ENCODE results near the gene PRPF18. TPM values are rescaled to one million over a fixed set of nuclear protein-coding genes. Genes with fewer than 3 reads are reported as not detected.

Gene PRPF18
- total RNA-seq, 3 donors from 2014 or later = 24.5 to 26.9 (median 24.5) TPM

Other genes with a start within 250 kb of the PRPF18 start
- 10 to 100 TPM; 43.4 to 56.2 (median 48.5) TPM for gene SEPHS1, start 238.7 kb upstream of the PRPF18 start, total RNA-seq
- under 1 TPM in 1 of 3 donors, not detected in 2; 0.03 TPM for gene BEND7, start 58.0 kb upstream of the PRPF18 start, total RNA-seq

Measured in activated T-cell treated with anti-CD3 and anti-CD28 coated beads, Interleukin-2, amount 50 U/mL, for 4 hours (primary cell).